BJ (cell line): ENCODE data around the gene TRPM3. TPM values are rescaled to one million over a fixed set of nuclear protein-coding genes. Genes with fewer than 3 reads are reported as not detected.

ENCODE experiments used
- CTCF ChIA-PET: fragments of 350-600 bp; formaldehyde crosslinking; extraction: SDS; loops from one replicate; lab custom pipeline; 2021; ENCODE audit warnings: antibody characterized with exemption, inconsistent platforms; lab: Yijun Ruan, JAX
- POLR2A ChIA-PET: fragments of 300-600 bp; sonication (Branson Sonifier 250); formaldehyde crosslinking; extraction: SDS; loops from one replicate; lab custom pipeline; 2021; ENCODE audit warnings: antibody characterized with exemption; lab: Charles Lee
- DNase-seq: peaks from one replicate; pipeline ENCODE4 v3.0.0-alpha.2; 2011; ENCODE audit warnings: low read depth
- H3K27me3 ChIP-seq: 2 replicates; pipeline ENCODE4 v1.6.0; 2011; ENCODE audit warnings: low read length; ENCODE audit not compliant: control insufficient read depth, insufficient read depth
- H3K36me3 ChIP-seq: 2 replicates; pipeline ENCODE4 v1.5.1; 2011; ENCODE audit warnings: low read length; ENCODE audit not compliant: control insufficient read depth, insufficient read depth
- H3K4me3 ChIP-seq: 2 replicates; pipeline ENCODE4 v1.5.1; 2011; ENCODE audit warnings: low read depth, mild to moderate bottlenecking, control low read depth, low read length
- polyA plus RNA-seq: library from polyadenylated mRNA; depleted of rRNA; stranded (reverse); fragments of >200 nt; gene quantifications from 2 replicates; pipeline ENCODE4 v1.2.3, GENCODE V29; 2011
- TF ChIP-seq, protein P1 (sequence below): IDR thresholded peaks from 2 replicates; pipeline ENCODE4 v1.5.1; 2011; ENCODE audit warnings: low read depth, mild to moderate bottlenecking, control low read depth, inconsistent platforms, low read length, moderate library complexity; ENCODE audit not compliant: insufficient read depth

The TRPM3 gene
- polyA plus RNA-seq, 1 experiment, result 0.07 TPM

DNA sequence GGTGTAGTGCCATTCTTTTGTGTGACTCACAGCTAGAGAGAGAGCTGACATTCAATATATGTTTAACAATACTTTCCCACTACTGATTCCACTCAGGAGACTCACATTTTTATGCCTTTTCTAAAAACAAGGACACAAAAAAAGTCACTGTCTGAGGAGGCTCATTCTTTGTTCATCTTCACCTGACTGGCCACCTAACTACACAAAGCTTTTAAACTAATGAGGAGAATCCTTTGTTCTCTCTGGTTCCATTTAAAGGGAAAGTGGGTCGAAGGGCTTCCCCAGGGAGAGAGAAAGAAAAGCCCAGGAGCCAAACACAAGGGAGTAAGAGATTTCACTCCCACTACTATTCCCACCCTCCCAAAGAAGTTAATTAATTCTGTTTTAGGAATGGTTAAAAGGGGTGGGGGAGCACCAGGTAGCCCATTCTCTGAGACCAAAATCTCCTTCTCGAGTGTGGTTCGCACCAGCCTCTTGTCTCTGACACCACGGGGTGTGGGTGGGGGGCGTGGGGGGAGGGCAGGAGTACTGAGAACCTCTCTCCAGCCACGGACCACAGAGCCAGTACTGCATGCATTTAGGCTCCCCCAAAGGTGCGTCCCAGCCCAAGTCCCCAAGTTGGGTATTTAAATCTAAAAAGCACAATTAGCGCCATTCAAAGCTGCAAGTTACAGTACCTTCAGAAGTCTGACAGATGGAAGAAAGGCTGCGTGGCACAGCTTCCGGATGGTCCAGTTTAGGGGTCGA is 747 bp downstream of the TRPM3 start:
- no peak for DNase-seq
- H3K4me3 ChIP-seq, result no peak overlapping the region
- peaks cover 3% of the 10 kb centered on the region for H3K27me3 ChIP-seq
- TF ChIP-seq, protein P1, sequence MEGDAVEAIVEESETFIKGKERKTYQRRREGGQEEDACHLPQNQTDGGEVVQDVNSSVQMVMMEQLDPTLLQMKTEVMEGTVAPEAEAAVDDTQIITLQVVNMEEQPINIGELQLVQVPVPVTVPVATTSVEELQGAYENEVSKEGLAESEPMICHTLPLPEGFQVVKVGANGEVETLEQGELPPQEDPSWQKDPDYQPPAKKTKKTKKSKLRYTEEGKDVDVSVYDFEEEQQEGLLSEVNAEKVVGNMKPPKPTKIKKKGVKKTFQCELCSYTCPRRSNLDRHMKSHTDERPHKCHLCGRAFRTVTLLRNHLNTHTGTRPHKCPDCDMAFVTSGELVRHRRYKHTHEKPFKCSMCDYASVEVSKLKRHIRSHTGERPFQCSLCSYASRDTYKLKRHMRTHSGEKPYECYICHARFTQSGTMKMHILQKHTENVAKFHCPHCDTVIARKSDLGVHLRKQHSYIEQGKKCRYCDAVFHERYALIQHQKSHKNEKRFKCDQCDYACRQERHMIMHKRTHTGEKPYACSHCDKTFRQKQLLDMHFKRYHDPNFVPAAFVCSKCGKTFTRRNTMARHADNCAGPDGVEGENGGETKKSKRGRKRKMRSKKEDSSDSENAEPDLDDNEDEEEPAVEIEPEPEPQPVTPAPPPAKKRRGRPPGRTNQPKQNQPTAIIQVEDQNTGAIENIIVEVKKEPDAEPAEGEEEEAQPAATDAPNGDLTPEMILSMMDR, result no peak
- no peaks in the 10 kb centered on the region for H3K36me3 ChIP-seq
- POLR2A ChIA-PET, result no interaction called here
- CTCF ChIA-PET, result no interaction called here

- no peak for DNase-seq
- no peak overlapping the region for H3K4me3 ChIP-seq
- ChIA-PET CTCF (no interaction called here), POLR2A (no interaction called here)
- peaks cover 3% of the 10 kb centered on the region for H3K27me3 ChIP-seq
- H3K36me3 ChIP-seq, result no peaks in the 10 kb centered on the region
- TF ChIP-seq, protein P1, result no peak
These were observed 1.7 kb downstream of the TRPM3 start for GRCh38 chr9:71119746-71120145.

- DNase-seq, result no peak
- TF ChIP-seq, protein P1, result no peak
- ChIA-PET POLR2A (no interaction called here), CTCF (no interaction called here)
- no peaks in the 10 kb centered on the region for H3K36me3 ChIP-seq
- H3K27me3 ChIP-seq, result peaks cover 3% of the 10 kb centered on the region
- no peak overlapping the region for H3K4me3 ChIP-seq
These were observed 3.1 kb downstream of the TRPM3 start for GRCh38 chr9:71118324-71118723.

- ChIA-PET POLR2A (no interaction called here), CTCF (no interaction called here)
- DNase-seq, result no peak
- no peaks in the 10 kb centered on the region; the same call in 1 of the 2 replicates for H3K27me3 ChIP-seq
- H3K4me3 ChIP-seq, result no peak overlapping the region
- H3K36me3 ChIP-seq, result no peaks in the 10 kb centered on the region
- TF ChIP-seq, protein P1, result no peak
These were observed 5.9 kb downstream of the TRPM3 start for GRCh38 chr9:71115448-71115975.

GRCh38 chr9:71112866-71113265 is 8.6 kb downstream of the TRPM3 start:
- ChIA-PET CTCF (interaction anchor here (1.1 kb wide), 1 partner anchor 10 kb away, joined by 4 read pairs; no protein-coding TSS in a partner anchor), POLR2A (interaction anchor here (0.5 kb wide), 1 partner anchor 25 kb away, joined by 3 read pairs; no protein-coding TSS in a partner anchor)
- TF ChIP-seq, protein P1, result no peak
- H3K27me3 ChIP-seq, result no peaks in the 10 kb centered on the region
- H3K36me3 ChIP-seq, result no peaks in the 10 kb centered on the region
- no peak for DNase-seq
- no peak overlapping the region for H3K4me3 ChIP-seq
